HCT116 (cell line): ENCODE measurements around the gene MARS1.

Experiments used
- CEBPB ChIP-seq: IDR thresholded peaks from 2 replicates; pipeline ENCODE4 v1.6.1; 2012; ENCODE audit warnings: low read depth
- CTCF ChIP-seq, 3 experiments: fragments of 200-600 bp in 1 of 3; sonication (generic) in 1 of 3; IDR thresholded peaks in 2 of 3; conservative IDR thresholded peaks in 1 of 3; 2 replicates each; pipeline ENCODE4 v1.5.1; 2012 to 2017; ENCODE audit warnings: low read depth in 2 of 3, low read length in 2 of 3, antibody characterized with exemption in 1 of 3, borderline replicate concordance in 1 of 3, control low read depth in 1 of 3, mild to moderate bottlenecking in 1 of 3, mixed read lengths in 1 of 3, mixed run types in 1 of 3, moderate library complexity in 1 of 3; ENCODE audit not compliant: insufficient read depth in 1 of 3
- ELF1 ChIP-seq: IDR thresholded peaks from 2 replicates; pipeline ENCODE4 v1.6.1; 2012; ENCODE audit warnings: low read depth, borderline replicate concordance
- EZH2 ChIP-seq: fragments of 200-600 bp; sonication (generic); IDR thresholded peaks from 2 replicates; pipeline ENCODE4 v1.6.1; 2017; ENCODE audit warnings: antibody characterized with exemption, mixed run types
- POLR2A ChIP-seq: IDR thresholded peaks from 2 replicates; pipeline ENCODE4 v1.7.0; 2011; ENCODE audit warnings: borderline replicate concordance; ENCODE audit not compliant: insufficient read depth, insufficient read length; ENCODE audit errors: extremely low read depth
- REST ChIP-seq: IDR thresholded peaks from 2 replicates; pipeline ENCODE4 v1.6.1; 2012; ENCODE audit warnings: low read depth
- SIN3A ChIP-seq: IDR thresholded peaks from 2 replicates; pipeline ENCODE4 v1.6.1; 2012; ENCODE audit warnings: low read depth
- SP1 ChIP-seq: IDR thresholded peaks from 2 replicates; pipeline ENCODE4 v1.6.1; 2012; ENCODE audit warnings: low read depth
- SRF ChIP-seq: IDR thresholded peaks from 2 replicates; pipeline ENCODE4 v1.6.1; 2012; ENCODE audit warnings: low read depth
- ZBTB33 ChIP-seq: IDR thresholded peaks from 2 replicates; pipeline ENCODE4 v1.6.1; 2011; ENCODE audit warnings: mild to moderate bottlenecking, low read length, moderate library complexity; ENCODE audit not compliant: insufficient replicate concordance; ENCODE audit errors: extremely low read depth

- TF ChIP-seq ZBTB33 (no peak), CTCF (IDR thresholded peaks at IDR 0.05 in 2 of 3, conservative IDR thresholded peaks at IDR 0.05 in 1 of 3; ENCODE audit: borderline replicate concordance in 1 of 3, insufficient read depth in 1 of 3, low read depth in 2 of 3, low read length in 2 of 3) (no peak), SIN3A (no peak), SP1 (no peak), SRF (no peak), EZH2 (no peak), CEBPB (no peak), REST (no peak), ELF1 (no peak), POLR2A (no peak)
Measured at GRCh38 chr12:57454213-57454565, 33.7 kb upstream of the MARS1 start.
